GM21786 (cell line): ENCODE results near the gene GABBR2.

Experiments
- ATAC-seq: cut with Tn5 transposase; IDR thresholded peaks from one replicate; pipeline ENCODE4 v1.9.1; 2021; ENCODE audit not compliant: unreplicated experiment

Gene GABBR2

GRCh38 chr9:98549401-98549800 is 159.3 kb downstream of the GABBR2 start:
- ATAC-seq = no peak

GRCh38 chr9:98547606-98548005 is 161.1 kb downstream of the GABBR2 start:
- ATAC-seq = no peak

- no peak for ATAC-seq
Observed at GRCh38 chr9:98545021-98545420, 163.7 kb downstream of the GABBR2 start.

- no peak for ATAC-seq
Observed at GRCh38 chr9:98541684-98542230, 167.0 kb downstream of the GABBR2 start.

- ATAC-seq = no peak
Observed at GRCh38 chr9:98540476-98540875, 168.3 kb downstream of the GABBR2 start.

GRCh38 chr9:98539954-98540353 is 168.8 kb downstream of the GABBR2 start:
- no peak for ATAC-seq

- ATAC-seq = no peak
Observed at GRCh38 chr9:98538626-98539031, 170.1 kb downstream of the GABBR2 start.

- ATAC-seq = no peak
Observed at GRCh38 chr9:98538203-98538602, 170.5 kb downstream of the GABBR2 start.

- no peak for ATAC-seq
Observed at GRCh38 chr9:98536542-98537173, 172.1 kb downstream of the GABBR2 start.

GRCh38 chr9:98533866-98534265 is 174.9 kb downstream of the GABBR2 start:
- no peak for ATAC-seq

- no peak for ATAC-seq
Observed at GRCh38 chr9:98533132-98533531, 175.6 kb downstream of the GABBR2 start.

- no peak for ATAC-seq
Observed at GRCh38 chr9:98532574-98532973, 176.2 kb downstream of the GABBR2 start.

GRCh38 chr9:98532147-98532546 is 176.6 kb downstream of the GABBR2 start:
- no peak for ATAC-seq

GRCh38 chr9:98530806-98531386 is 177.8 kb downstream of the GABBR2 start:
- ATAC-seq = no peak

GRCh38 chr9:98530275-98530674 is 178.5 kb downstream of the GABBR2 start:
- no peak for ATAC-seq

- no peak for ATAC-seq
Observed at GRCh38 chr9:98529841-98530240, 178.9 kb downstream of the GABBR2 start.

GRCh38 chr9:98523231-98523901 is 185.4 kb downstream of the GABBR2 start:
- ATAC-seq = no peak

GRCh38 chr9:98522487-98522886 is 186.2 kb downstream of the GABBR2 start:
- ATAC-seq = no peak

GRCh38 chr9:98521141-98521540 is 187.6 kb downstream of the GABBR2 start:
- ATAC-seq = no peak

GRCh38 chr9:98520221-98520960 is 188.3 kb downstream of the GABBR2 start:
- ATAC-seq = no peak

GRCh38 chr9:98519641-98520040 is 189.1 kb downstream of the GABBR2 start:
- no peak for ATAC-seq
